ENCODE measurements around the gene VANGL1. TPM values are rescaled to one million over a fixed set of nuclear protein-coding genes. Genes with fewer than 3 reads are reported as not detected.

The VANGL1 gene
- total RNA-seq, 1 experiment from 2014 or later, result 13.6 TPM

DNA sequence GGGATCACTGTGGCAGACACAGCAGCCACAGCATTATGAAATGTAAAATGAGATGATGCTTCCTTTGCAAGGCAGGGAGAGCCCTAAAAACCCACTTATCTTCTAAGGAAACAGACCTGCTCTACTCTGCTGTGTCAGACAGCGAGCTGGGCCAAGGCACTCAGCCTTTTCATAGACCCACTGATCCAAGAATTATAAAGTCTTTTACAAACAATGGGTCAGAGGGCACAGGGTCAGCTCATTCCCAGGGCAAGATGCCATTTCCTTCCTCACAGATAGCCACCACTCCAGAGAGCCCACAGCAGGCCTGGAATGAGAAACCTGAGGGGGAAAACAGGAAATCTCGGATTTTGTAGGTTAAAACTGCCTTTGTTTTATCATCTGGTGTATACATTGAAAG lies 83.8 kb downstream of the VANGL1 start:
- no peaks in the 10 kb centered on the region for H3K4me1 ChIP-seq (ENCODE audit: insufficient read depth, low read length)
- H2AK5ac ChIP-seq (ENCODE audit: insufficient read length, low read length), result no peak overlapping the region
- H4K91ac ChIP-seq (ENCODE audit: insufficient read length, low read depth, low read length), result no peak overlapping the region
- no peaks in the 10 kb centered on the region for H4K20me1 ChIP-seq (ENCODE audit: control insufficient read depth, insufficient read depth, insufficient read length)
- H2BK5ac ChIP-seq (ENCODE audit: insufficient read length, low read length), result no peak overlapping the region
- no peaks in the 10 kb centered on the region for H3K27me3 ChIP-seq (ENCODE audit: insufficient read depth, low read length)
- no peak overlapping the region for H3K23ac ChIP-seq (ENCODE audit: insufficient read length, low read depth, low read length)
- no peak overlapping the region for H3K56ac ChIP-seq (ENCODE audit: insufficient read length, low read depth, low read length)
- no peaks in the 10 kb centered on the region for H3K36me3 Mint-ChIP-seq (ENCODE audit: insufficient read depth in 1 of 3, low read depth in 3 of 3)
- H3K4me2 ChIP-seq (ENCODE audit: insufficient read depth, insufficient read length, low read length), result no peak overlapping the region
- H3K27ac Mint-ChIP-seq, result no peak overlapping the region
- H2BK20ac ChIP-seq (ENCODE audit: low read depth, low read length, poor library complexity, severe bottlenecking), result no peak overlapping the region
- no peak overlapping the region for H3K18ac ChIP-seq (ENCODE audit: insufficient read length, low read depth, low read length)
- H3K27ac ChIP-seq (ENCODE audit: insufficient read length, low read depth, low read length), result no peak overlapping the region
- no peak overlapping the region for H3K4ac ChIP-seq (ENCODE audit: low read depth, low read length)
- no peak overlapping the region for H3T11ph ChIP-seq (ENCODE audit: low read length)
- WGBS (ENCODE audit: extremely low coverage, insufficient read length, low lambda C conversion rate), result no CpG with 5 or more reads among the region's 2 CpGs
- DNase-seq, result no peak
- no peak overlapping the region for H3K14ac ChIP-seq (ENCODE audit: insufficient read depth, low read length)
- H2BK120ac ChIP-seq (ENCODE audit: low read depth, low read length, poor library complexity, severe bottlenecking), result no peak overlapping the region
- H3K79me2 ChIP-seq (ENCODE audit: insufficient read depth, low read length), result no peaks in the 10 kb centered on the region
- no peak overlapping the region for H3K4me3 Mint-ChIP-seq
- H4K8ac ChIP-seq (replicated peaks; ENCODE audit: insufficient read length, low read depth, low read length), result no peak overlapping the region
- TF ChIP-seq, protein P1, sequence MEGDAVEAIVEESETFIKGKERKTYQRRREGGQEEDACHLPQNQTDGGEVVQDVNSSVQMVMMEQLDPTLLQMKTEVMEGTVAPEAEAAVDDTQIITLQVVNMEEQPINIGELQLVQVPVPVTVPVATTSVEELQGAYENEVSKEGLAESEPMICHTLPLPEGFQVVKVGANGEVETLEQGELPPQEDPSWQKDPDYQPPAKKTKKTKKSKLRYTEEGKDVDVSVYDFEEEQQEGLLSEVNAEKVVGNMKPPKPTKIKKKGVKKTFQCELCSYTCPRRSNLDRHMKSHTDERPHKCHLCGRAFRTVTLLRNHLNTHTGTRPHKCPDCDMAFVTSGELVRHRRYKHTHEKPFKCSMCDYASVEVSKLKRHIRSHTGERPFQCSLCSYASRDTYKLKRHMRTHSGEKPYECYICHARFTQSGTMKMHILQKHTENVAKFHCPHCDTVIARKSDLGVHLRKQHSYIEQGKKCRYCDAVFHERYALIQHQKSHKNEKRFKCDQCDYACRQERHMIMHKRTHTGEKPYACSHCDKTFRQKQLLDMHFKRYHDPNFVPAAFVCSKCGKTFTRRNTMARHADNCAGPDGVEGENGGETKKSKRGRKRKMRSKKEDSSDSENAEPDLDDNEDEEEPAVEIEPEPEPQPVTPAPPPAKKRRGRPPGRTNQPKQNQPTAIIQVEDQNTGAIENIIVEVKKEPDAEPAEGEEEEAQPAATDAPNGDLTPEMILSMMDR (conservative IDR thresholded peaks at IDR 0.05), result no peak
- no peaks in the 10 kb centered on the region for H3K9me3 ChIP-seq (ENCODE audit: control insufficient read depth, low read depth, low read length)
- no peak overlapping the region for H2BK15ac ChIP-seq (ENCODE audit: low read depth, low read length)
- no peaks in the 10 kb centered on the region for H3K79me1 ChIP-seq (ENCODE audit: insufficient read depth, low read depth, low read length, poor library complexity, severe bottlenecking)
- no peak overlapping the region for H4K5ac ChIP-seq (ENCODE audit: insufficient read length, low read depth, low read length)
- no peaks in the 10 kb centered on the region for H3K9me3 Mint-ChIP-seq
- H3K9ac ChIP-seq (ENCODE audit: extremely low read depth, insufficient read length, low read length), result no peak overlapping the region
- H3K27me3 Mint-ChIP-seq (ENCODE audit: low read depth), result no peaks in the 10 kb centered on the region
- no peak overlapping the region for H2BK12ac ChIP-seq (ENCODE audit: insufficient read length, low read depth, low read length)
- no peak overlapping the region for H2AFZ ChIP-seq (ENCODE audit: low read length)
- peaks cover 8 to 9% of the 10 kb centered on the region in 2 experiments for H3K4me1 Mint-ChIP-seq
- H3K23me2 ChIP-seq (ENCODE audit: insufficient read length, low read depth, low read length, poor library complexity, severe bottlenecking), result no peaks in the 10 kb centered on the region

Measured in H9 (cell line).